Caki2 (cell line): ENCODE measurements around the gene NUP85. TPM values are rescaled to one million over a fixed set of nuclear protein-coding genes. Genes with fewer than 3 reads are reported as not detected.
"Not testable (repeated sequence)": the region's sequence is repeated elsewhere in the genome, so short reads cannot be mapped to it uniquely, and the experiment has no call there.

ENCODE experiments used
- DNase-seq: peaks from one replicate; pipeline ENCODE4 v3.0.0-alpha.2; 2015; ENCODE audit warnings: low read depth
- in situ Hi-C: cut with HindIII; loops from 2 replicates; pipeline ENCODE4 v1.10.0; 2016; ENCODE audit warnings: low sequenced_read_pairs, low pct_unique_long_range_greater_than_20kb, mixed read lengths
- total RNA-seq: library from RNA; depleted of rRNA; stranded (reverse); fragments of >200 nt; shearing (Covaris generic); gene quantifications from 2 replicates; pipeline ENCODE4 v1.2.3, GENCODE V29; 2014; ENCODE audit warnings: low replicate concordance

NUP85 gene
- total RNA-seq, 1 experiment from 2014 or later: 71.4 TPM

DNA sequence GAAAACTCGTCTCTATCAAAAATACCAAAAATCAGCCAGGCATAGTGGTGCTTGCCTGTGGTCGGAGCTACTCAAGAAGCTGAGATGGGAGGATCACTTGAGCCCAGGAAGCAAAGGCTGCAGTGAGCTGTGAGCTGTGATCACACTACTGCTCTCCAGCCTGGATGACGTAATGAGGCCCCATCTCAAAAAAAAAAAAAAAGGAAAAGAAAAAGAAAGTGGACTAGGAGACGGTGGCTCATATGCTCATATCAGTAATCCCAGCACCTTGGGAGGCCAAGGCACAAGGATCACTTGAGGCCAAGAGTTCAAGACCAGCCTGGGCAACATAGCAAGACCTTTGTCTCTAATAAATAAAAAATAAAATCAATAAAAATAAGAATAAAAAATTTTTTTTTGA lies 13.9 kb upstream of the NUP85 start:
- in situ Hi-C loops: no loop called here
- DNase-seq: peak; percentile 75

DNA sequence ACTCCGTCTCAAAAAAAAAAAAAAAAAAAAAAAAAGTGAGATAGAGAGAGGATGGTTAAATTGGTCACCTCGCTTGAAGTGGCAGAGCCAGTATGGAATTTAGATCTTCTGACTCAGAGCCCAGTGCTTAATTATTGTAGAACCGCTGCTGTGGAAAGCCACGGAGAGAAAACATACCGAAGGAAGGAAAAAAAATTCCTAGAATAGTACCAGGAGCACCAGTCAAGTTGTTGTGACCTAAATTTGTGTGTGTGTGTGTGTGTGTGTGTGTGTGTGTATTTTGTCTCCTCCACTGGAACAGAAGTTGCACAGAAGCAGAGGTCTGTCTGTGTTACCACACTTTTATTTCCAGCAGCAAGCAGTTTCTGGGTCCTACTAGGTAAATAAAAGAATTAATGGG lies 10.6 kb upstream of the NUP85 start:
- peak; percentile 97 for DNase-seq
- in situ Hi-C loops: no loop called here

DNA sequence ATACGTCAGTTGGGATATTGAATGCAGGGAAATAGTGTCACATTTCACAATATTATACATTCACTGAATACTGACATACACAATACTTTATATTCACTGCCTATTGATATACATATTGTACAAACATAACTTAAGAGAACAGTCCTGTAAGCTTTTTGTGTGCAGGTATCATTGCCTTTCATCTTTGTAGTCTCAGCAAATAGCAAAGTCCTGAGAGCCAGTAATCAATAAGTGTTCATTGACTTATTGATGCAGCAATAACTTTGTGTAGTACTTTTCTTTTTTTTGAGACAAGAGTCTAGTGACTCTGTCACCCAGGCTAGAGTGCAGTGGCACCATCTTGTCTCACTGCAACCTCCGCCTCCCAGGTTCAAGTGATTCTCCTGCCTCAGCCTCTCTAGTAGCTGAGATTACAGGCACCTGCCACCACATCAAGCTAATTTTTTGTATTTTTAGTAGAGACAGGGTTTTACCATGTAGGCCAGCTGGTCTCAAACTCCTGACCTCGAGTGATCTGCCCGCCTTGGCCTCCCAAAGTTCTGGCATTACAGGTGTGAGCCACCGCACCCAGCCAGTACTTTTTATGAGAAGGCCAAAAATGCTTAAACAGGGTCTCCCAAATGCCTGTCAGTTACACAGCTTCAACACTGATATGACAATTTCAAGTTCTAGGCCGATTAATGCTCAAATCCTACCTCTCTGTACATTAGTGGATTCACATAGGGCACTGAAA lies 5.4 kb upstream of the NUP85 start:
- in situ Hi-C loops: no loop called here
- no peak for DNase-seq

DNA sequence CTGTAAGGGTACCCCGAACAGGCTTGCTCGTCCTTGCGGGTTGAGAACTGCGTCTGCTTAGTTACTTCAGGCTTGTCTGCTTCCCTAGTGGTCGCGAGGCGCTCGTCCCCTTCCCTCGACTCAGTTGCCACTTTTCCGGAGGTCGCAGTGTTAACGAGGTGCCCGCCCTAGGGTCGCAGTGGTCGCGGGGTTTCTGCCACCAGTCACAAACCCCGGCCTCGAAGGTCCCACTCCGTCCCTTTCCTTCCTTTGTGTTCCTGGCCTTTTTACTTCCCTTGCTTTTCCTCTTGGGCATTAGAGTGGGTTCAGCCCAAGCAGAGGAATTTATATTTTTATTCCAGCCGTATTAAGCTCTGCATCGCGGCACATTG lies 299 bp downstream of the NUP85 start:
- in situ Hi-C loops: no loop called here
- DNase-seq: no peak

DNA sequence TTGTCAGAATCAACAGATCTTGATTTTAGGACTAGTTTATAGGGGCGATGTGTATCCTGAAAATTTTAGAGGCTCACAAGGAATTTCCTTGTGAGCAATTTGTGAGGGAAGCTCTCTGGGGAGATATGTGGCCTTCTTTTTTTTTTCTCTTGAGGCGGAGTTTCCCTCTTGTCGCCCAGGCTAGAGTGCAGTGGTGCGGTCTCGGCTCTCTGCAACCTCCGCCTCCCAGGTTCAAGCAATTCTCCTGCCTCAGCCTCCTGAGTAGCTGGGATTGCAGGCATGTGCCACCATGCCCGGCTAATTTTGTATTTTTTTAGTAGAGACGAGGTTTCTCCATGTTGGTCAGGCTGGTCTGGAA lies 1.6 kb downstream of the NUP85 start:
- DNase-seq, in situ Hi-C loops: not testable (repeated sequence)

DNA sequence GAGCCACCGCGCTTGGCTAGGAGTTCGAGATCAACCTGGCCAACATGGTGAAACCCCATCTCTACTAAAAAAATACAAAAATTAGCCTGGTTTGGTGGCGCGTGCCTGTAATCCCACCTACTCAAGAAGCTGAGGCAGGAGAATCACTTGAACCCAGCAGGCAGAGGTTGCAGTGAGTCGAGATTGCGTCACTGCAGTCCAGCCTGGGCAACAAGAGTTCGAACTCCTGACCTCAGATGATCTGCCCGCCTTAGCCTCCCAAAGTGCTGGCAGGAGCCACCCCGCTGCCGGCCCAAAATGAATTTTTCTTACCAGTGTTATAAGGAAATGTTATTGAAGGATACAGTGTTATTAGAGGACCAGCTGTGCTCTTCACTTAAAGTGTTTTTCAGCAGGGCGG lies 2.3 kb downstream of the NUP85 start:
- DNase-seq: no peak
- in situ Hi-C loops: no loop called here

DNA sequence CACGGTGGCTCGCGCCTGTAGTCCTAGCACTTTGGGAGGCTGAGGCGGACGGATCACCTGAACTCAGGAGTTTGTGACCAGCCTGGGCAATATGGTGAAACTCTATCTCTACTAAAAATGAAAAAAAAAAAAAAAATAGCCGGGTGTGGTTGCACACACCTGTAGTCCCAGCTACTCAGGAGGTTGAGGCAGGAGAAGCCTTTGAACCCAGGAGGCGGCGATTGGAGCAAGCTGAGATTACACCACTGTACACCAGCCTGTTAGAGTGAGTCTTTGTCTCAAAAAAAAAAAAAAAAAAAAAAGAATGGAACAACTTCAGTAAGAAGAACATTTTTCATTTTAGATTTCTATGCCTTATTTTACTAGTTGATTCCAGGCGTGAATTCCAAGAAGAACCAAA lies 2.7 kb downstream of the NUP85 start:
- in situ Hi-C loops: no loop called here
- DNase-seq: no peak

DNA sequence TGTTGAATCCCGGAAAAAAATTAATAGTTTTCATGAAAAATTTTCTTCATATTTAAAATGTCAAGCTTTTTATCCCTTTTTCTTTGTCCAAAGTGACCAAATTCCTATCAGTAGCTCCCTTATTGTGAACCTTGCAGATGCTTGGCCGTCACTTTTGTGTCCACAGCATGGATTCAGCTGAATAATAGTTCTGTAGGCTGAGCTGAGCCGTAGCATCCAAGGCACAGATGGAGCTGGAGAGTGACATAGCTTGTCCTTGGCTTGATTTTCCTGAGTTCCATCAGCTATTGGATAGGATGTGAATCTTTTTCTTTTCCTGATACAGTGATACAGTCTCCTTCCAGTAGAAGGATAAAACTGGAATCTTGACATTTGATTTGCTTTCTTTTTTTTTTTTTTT lies 3.6 kb downstream of the NUP85 start:
- in situ Hi-C loops: no loop called here
- no peak for DNase-seq

DNA sequence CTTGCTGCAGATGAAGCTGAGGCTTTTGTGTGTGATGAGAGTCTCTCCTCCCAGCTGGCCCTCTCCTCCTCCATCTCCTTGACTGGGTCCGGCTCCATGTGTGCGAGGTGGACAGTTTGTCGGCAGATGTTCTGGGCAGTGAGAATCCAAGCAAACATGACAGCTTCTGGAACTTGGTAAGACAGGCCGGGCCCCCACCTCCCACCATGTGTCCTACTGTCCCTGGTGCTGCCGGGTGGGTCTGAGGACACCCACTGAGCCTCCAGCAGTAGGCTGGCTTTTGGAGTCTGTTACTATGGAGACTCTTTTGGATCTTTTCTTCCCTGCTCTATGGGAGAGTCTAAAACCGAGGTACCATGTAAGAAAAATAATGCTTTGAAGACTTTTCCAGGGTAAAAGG lies 12.7 kb downstream of the NUP85 start:
- no peak for DNase-seq
- in situ Hi-C loops: no loop called here

DNA sequence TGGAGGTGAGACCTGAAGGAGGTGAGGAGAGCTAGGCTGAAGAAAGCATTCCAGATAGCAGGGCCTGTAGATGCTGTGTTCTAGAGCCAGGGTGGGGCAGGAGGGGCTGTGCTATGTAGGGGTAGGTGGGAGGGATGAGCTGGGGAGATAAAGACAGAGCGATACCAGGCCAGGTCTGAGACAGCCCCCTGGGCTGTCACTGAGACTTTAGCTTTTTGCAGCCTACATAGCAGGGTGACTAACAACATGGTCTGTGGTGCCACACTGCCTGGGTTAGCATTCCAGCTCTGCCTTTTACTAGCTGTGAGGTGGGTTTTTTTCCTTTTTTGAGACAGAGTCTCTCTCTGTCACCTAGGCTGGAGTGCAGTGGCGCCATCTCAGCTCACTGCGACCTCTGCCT lies 14.3 kb downstream of the NUP85 start:
- no peak for DNase-seq
- in situ Hi-C loops: no loop called here

DNA sequence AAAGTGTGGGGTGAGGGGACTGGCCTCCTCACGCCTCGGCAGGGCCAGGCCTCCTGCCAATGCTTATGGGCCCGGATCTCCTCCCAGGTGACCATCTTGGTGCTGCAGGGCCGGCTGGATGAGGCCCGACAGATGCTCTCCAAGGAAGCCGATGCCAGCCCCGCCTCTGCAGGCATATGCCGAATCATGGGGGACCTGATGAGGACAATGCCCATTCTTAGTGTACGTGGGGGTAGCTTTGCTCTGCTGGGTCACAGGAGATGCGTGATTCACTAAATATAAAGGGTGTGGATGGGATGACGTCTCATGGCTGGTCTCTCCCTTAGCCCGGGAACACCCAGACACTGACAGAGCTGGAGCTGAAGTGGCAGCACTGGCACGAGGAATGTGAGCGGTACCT lies 19.5 kb downstream of the NUP85 start:
- no peak for DNase-seq
- in situ Hi-C loops: no loop called here

DNA sequence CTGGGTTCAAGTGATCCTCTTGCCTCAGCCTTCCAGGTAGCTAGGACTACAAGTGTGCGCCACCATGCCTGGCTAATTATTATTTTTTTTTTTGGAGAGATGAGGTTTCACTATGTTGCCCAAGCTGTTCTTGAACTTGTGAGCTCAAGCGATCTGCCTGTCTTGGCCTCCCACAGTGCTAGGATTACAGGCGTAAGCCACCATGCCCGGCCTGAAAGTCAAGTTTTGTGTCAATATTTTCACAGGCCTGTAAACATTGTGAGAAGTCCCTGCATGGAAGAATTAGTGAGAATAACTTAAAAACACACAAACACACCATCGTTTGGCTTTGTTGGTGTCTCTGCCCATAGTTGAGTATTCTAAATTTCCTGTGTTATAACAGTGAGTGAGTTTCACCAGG lies 22.2 kb downstream of the NUP85 start:
- in situ Hi-C loops: no loop called here
- no peak for DNase-seq

DNA sequence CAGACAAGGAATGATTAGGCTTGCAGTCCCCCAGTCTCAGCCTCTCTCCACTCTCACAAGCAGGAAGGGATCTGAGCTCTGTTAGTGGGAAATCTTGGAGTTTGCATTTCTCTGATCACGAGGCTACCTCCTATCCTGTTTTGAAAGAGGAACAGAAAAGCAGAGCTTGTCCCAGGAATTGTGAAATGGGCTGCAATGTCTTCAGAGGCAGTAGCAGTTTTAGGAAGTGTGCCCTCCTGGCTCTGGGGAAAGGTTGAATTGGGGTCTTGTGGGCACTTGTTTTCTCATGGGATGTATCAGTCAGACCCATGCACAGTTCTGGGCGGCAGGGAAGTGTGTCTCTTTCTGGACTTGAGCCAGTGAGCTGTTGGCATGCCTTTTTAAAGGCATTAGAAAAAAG lies 22.8 kb downstream of the NUP85 start:
- DNase-seq: no peak
- in situ Hi-C loops: no loop called here

DNA sequence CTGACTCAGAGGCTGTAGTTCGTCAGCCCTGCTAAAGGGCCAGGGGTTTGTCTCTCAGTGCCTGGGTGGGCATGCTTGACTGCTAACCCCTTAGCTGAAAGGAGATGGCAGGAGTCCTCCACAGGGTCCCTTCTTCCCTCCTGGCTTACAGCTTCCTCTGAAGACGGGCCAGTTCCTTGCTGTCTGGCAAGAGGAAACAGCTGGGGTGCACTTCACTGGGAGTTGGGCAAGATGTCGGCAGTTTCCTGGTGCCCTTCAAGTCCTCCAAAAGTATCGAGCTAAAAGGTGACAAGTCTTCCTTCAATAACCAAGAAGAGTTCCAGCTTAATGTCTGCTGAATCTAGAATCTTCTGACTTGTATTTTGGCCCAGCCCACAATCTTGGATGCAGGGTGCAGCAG lies 23.4 kb downstream of the NUP85 start:
- DNase-seq: no peak
- in situ Hi-C loops: no loop called here

DNA sequence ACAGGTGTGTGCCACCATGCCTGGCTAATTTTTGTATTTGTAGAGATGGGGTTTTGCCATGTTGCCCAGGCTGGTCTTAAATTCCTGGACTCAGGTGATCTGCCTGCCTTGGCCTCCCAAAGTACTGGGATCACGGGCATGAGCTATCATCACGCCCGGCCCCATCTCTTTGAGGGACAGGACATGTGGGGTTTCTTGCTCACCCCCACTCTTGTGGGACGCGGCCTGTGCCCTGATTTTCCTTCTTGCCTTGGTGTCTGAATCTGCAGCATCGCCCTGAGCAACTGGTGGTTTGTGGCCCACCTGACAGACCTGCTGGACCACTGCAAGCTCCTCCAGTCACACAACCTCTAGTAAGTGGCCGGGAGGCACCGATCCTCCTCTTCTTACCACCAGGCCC lies 25.6 kb downstream of the NUP85 start:
- in situ Hi-C loops: no loop called here

DNA sequence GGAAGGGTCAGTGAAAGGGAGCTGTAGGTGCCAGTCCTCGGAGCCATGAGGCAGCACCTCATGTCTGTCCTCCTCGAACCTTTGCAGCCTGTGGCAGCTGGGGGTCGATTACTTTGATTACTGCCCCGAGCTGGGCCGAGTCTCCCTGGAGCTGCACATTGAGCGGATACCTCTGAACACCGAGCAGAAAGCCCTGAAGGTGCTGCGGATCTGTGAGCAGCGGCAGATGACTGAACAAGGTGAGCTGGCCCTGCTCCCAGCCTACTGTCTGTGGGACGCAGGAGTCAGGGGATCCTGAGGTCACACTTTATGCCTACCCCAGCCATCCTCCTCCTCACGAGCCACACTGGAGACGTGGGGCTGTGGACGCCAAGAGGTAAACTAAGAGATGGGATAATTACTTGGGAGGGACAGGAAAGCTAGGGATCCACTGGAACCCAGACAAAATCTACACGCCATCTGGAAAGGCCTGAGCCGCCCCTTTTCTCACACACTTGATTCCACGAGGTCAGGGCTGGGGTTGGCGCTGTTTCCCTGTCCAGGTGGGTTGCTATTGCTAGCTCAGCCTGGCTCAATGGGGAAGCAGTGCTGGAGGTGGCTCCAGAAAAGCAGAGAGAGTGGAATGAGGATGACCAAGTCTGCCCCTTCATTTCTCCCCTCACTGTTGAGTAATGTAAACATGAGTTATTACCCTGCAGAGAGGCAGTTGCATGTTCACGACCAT lies 26.4 kb downstream of the NUP85 start:
- DNase-seq: no peak

More for the DNA sequence above, 25.6 kb downstream of the NUP85 start:
- no peak for DNase-seq

DNA sequence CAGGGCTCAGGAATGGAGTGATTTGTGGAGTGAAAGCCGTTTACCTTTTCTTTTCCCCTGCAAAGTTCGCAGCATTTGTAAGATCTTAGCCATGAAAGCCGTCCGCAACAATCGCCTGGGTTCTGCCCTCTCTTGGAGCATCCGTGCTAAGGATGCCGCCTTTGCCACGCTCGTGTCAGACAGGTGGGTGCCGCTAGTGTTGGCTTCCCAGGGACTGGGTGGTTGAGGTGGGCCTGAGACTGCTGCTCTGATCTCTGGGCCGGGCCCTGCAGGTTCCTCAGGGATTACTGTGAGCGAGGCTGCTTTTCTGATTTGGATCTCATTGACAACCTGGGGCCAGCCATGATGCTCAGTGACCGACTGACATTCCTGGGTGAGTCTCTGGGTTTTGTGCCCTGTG lies 27.3 kb downstream of the NUP85 start:
- in situ Hi-C loops: no loop called here
- DNase-seq: no peak

More for the DNA sequence above, 26.4 kb downstream of the NUP85 start:
- in situ Hi-C loops: no loop called here

DNA sequence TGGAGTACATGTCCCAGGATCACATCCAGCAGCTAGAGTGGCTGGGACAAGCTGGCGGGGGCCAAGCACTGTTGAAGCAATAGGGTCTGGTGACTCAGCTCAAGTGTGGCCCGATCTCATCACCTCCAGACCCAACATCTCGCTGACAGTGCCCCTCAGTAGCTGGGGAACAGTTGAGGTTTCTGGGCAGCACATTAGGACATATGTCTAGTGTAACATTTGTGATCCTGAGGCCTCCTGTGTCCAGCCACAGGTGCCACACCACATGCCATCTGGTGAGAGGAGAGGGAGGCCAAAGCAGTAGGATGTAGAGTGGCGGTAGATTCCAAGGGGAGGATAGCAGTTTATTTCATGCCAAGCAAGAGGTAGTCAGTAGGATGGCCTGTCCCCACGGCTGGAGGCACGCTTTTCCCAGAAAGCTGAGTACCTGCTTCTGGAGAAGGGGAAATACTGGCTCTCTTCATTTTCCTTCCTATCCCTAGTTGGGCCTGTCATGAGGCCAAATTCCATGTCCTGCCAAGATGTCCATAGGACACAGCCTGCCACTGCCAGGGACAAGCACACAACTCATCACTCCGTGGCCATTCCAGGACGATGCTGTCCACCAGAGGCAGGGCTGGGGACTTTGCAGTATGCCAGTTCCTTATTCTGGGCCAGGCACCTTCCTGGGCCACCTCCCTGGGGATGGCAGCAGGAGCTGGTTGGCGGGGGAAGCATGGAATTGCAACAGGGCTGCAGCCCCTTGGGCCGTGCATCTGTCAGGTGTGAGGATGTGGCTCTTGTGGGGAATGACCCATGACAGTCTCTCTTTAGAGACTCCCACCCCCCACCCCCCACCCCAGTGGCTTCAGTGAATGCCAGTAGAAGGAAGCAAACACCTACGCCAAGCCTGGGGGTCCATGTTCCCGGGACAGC lies 31.9 kb downstream of the NUP85 start:
- no peak for DNase-seq
- in situ Hi-C loops: no loop called here

DNA sequence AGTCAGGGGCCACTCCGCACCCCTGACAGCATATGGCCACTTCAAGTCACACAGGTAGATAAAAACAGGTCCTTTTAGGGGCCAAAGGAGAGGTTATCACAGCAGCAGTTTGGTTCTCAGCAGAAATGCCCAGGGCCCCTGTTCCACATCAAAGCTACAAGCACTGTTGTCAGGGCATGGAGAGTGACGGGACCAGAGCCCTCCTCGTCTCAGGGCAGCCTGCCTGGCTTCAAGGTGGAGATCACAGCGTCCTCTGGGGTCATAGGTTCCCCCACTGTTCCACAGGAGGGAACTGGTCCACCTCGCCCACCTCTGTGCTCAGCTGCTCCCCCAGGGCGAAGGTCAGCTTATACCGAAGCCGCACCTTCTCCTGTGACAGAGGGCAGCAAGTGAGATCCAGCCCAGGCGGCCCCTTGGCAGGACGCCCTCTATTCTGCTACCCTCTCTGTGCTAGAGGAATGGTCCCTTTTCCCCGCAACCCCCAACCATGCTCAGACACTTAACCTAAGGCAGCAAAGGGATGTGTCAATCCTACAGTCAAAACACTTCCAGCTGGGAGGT lies 32.6 kb downstream of the NUP85 start:
- in situ Hi-C loops: no loop called here
- no peak for DNase-seq
